NCI-H774 (cell line): ENCODE data around the gene EI24.

Experiments
- DNase-seq: peaks from one replicate; lab custom pipeline; 2025; lab: John Stamatoyannopoulos, UW

EI24 gene

GRCh38 chr11:125627236-125627910, 58.1 kb downstream of the EI24 start:
- no peak for DNase-seq
